H1 (cell line): ENCODE data around the gene SLC9B2. TPM values are rescaled to one million over a fixed set of nuclear protein-coding genes. Genes with fewer than 3 reads are reported as not detected.

Experiments
- CTCF ChIA-PET: fragments of 300-600 bp; sonication (Branson Sonifier 250); formaldehyde crosslinking; loops from one replicate; lab custom pipeline; 2021; ENCODE audit not compliant: partially characterized antibody; lab: Charles Lee
- POLR2A ChIA-PET: fragments of 300-600 bp; sonication (Branson Sonifier 250); formaldehyde crosslinking; loops from one replicate; lab custom pipeline; 2021; ENCODE audit warnings: inconsistent platforms; ENCODE audit not compliant: partially characterized antibody; lab: Charles Lee
- DNase-seq, 2 experiments: peaks; one replicate each; pipeline versions ENCODE4 v3.0.0 to v3.0.0-alpha.2; 2010 to 2022; ENCODE audit warnings: low spot score in 2 of 2, low read depth in 1 of 2, mixed read lengths in 1 of 2
- FAIRE-seq: peaks from 2 replicates; lab custom pipeline; 2011; peaks lifted over from hg19 to GRCh38; lab: Jason Lieb, UNC
- H2AFZ ChIP-seq: 2 replicates; pipeline ENCODE4 v1.8.1; 2012; ENCODE audit warnings: low read length, inconsistent platforms
- H2AK5ac ChIP-seq: 2 replicates; pipeline ENCODE4 v1.6.1; 2013; ENCODE audit warnings: low read depth, low read length
- H2BK120ac ChIP-seq: replicated peaks from 2 replicates; pipeline ENCODE3; 2013; ENCODE audit warnings: low read depth, low read length, inconsistent platforms
- H2BK12ac ChIP-seq: 2 replicates; pipeline ENCODE4 v1.6.1; 2013; ENCODE audit warnings: low read depth, low read length
- H2BK15ac ChIP-seq: 2 replicates; pipeline ENCODE4 v1.6.1; 2013; ENCODE audit warnings: low read length
- H2BK20ac ChIP-seq: 2 replicates; pipeline ENCODE4 v1.6.1; 2013; ENCODE audit warnings: low read length
- H2BK5ac ChIP-seq: 2 replicates; pipeline ENCODE4 v1.6.1; 2013; ENCODE audit warnings: low read depth, low read length
- H3K14ac ChIP-seq: 2 replicates; pipeline ENCODE4 v1.6.1; 2013; ENCODE audit warnings: inconsistent platforms; ENCODE audit not compliant: insufficient read length
- H3K18ac ChIP-seq: 2 replicates; pipeline ENCODE4 v1.6.1; 2013; ENCODE audit warnings: low read length; ENCODE audit errors: extremely low read depth
- H3K23ac ChIP-seq: 2 replicates; pipeline ENCODE4 v1.6.1; 2013; ENCODE audit warnings: inconsistent platforms; ENCODE audit not compliant: insufficient read length
- H3K23me2 ChIP-seq: 2 replicates; pipeline ENCODE4 v1.6.1; 2013; ENCODE audit warnings: low read depth, low read length
- H3K27ac ChIP-seq: 2 replicates; pipeline ENCODE4 v1.6.1; 2011; ENCODE audit warnings: low read depth, low read length, inconsistent platforms
- H3K27me3 ChIP-seq, 4 experiments: replicated peaks in 1 of 4; 1 replicate in 1 of 4; 2 replicates in 3 of 4; pipeline versions ENCODE4 v1.6.1 to v1.8.1; 2011 to 2013; ENCODE audit warnings: low read length in 3 of 4, mild to moderate bottlenecking in 3 of 4, inconsistent platforms in 2 of 4, mixed read lengths in 2 of 4, moderate library complexity in 1 of 4; ENCODE audit not compliant: control insufficient read depth in 3 of 4, insufficient read depth in 3 of 4; ENCODE audit errors: extremely low read depth in 1 of 4
- H3K36me3 ChIP-seq, 4 experiments: 2 replicates each; pipeline versions ENCODE4 v1.6.1 to v1.8.1; 2011 to 2013; ENCODE audit warnings: mild to moderate bottlenecking in 4 of 4, low read length in 3 of 4, moderate library complexity in 2 of 4, control low read depth in 1 of 4, inconsistent platforms in 1 of 4; ENCODE audit not compliant: insufficient read depth in 4 of 4, control insufficient read depth in 2 of 4
- H3K4ac ChIP-seq: replicated peaks from 2 replicates; pipeline ENCODE3; 2013; ENCODE audit warnings: low read length, low read depth, mixed read lengths, inconsistent platforms; ENCODE audit not compliant: insufficient read length
- H3K4me1 ChIP-seq, 4 experiments: replicated peaks in 1 of 4; 1 replicate in 1 of 4; 2 replicates in 3 of 4; pipeline versions ENCODE4 v1.6.1 to v1.8.1; 2011 to 2013; ENCODE audit warnings: low read length in 3 of 4, inconsistent platforms in 2 of 4, mixed read lengths in 1 of 4; ENCODE audit not compliant: insufficient read depth in 4 of 4, control insufficient read depth in 3 of 4
- H3K4me2 ChIP-seq, 2 experiments: 2 replicates each; pipeline versions ENCODE4 v1.6.1 to v1.8.1; 2011 to 2013; ENCODE audit warnings: low read depth in 2 of 2, low read length in 2 of 2, control low read depth in 1 of 2, inconsistent platforms in 1 of 2, mild to moderate bottlenecking in 1 of 2; ENCODE audit not compliant: insufficient read depth in 1 of 2
- H3K4me3 ChIP-seq, 4 experiments: fragments of 200-600, 300-600 bp in 1 of 4; sonication (generic), shearing (Covaris generic), sonication (Bioruptor Twin) in 1 of 4; 2 replicates each; pipeline versions ENCODE4 v1.5.1 to v1.8.1; 2011 to 2016; ENCODE audit warnings: low read length in 4 of 4, low read depth in 3 of 4, control low read depth in 2 of 4, inconsistent platforms in 2 of 4, mild to moderate bottlenecking in 2 of 4, mixed read lengths in 1 of 4, moderate library complexity in 1 of 4; ENCODE audit not compliant: insufficient read depth in 2 of 4; ENCODE audit errors: extremely low read depth in 1 of 4
- H3K56ac ChIP-seq: replicated peaks from 2 replicates; pipeline ENCODE3; 2013; ENCODE audit warnings: low read depth, mild to moderate bottlenecking, mixed read lengths, low read length, inconsistent platforms; ENCODE audit not compliant: insufficient read length
- H3K79me1 ChIP-seq: 2 replicates; pipeline ENCODE4 v1.6.1; 2013; ENCODE audit warnings: low read depth, low read length, control low read depth
- H3K79me2 ChIP-seq, 2 experiments: 2 replicates each; pipeline versions ENCODE4 v1.6.1 to v1.8.1; 2012 to 2013; ENCODE audit warnings: low read length in 2 of 2, mild to moderate bottlenecking in 2 of 2, inconsistent platforms in 1 of 2; ENCODE audit not compliant: insufficient read depth in 2 of 2, control insufficient read depth in 1 of 2
- H3K9ac ChIP-seq, 4 experiments: replicated peaks in 1 of 4; 1 replicate in 1 of 4; 2 replicates in 3 of 4; pipeline versions ENCODE4 v1.6.1 to v1.8.1; 2011 to 2013; ENCODE audit warnings: low read depth in 3 of 4, low read length in 3 of 4, control low read depth in 2 of 4, mild to moderate bottlenecking in 2 of 4, moderate library complexity in 2 of 4, inconsistent platforms in 1 of 4; ENCODE audit errors: extremely low read depth in 1 of 4
- H3K9me3 ChIP-seq, 2 experiments: 2 replicates each; pipeline versions ENCODE4 v1.6.1 to v1.8.1; 2012 to 2013; ENCODE audit warnings: mild to moderate bottlenecking in 2 of 2, moderate library complexity in 2 of 2, control low read depth in 1 of 2, inconsistent platforms in 1 of 2, low read depth in 1 of 2, low read length in 1 of 2, mixed read lengths in 1 of 2; ENCODE audit not compliant: insufficient read depth in 2 of 2
- H4K20me1 ChIP-seq, 2 experiments: replicated peaks in 1 of 2; 2 replicates each; pipeline versions ENCODE3 to v1.8.1; 2011 to 2013; ENCODE audit warnings: inconsistent platforms in 2 of 2, low read length in 2 of 2, mild to moderate bottlenecking in 1 of 2; ENCODE audit not compliant: insufficient read depth in 2 of 2, control insufficient read depth in 1 of 2
- H4K5ac ChIP-seq: 2 replicates; pipeline ENCODE4 v1.6.1; 2013; ENCODE audit warnings: low read length, low read depth, mixed read lengths, inconsistent platforms; ENCODE audit not compliant: insufficient read length
- H4K8ac ChIP-seq: 2 replicates; pipeline ENCODE4 v1.8.0; 2013; ENCODE audit warnings: mild to moderate bottlenecking, moderate library complexity, low read length, inconsistent platforms; ENCODE audit not compliant: insufficient read depth; ENCODE audit errors: extremely low read depth
- H4K91ac ChIP-seq: replicated peaks from 2 replicates; pipeline ENCODE3; 2013; ENCODE audit warnings: low read length, mixed read lengths, inconsistent platforms; ENCODE audit not compliant: insufficient read length
- GABPA ChIP-seq: IDR thresholded peaks from 2 replicates; pipeline ENCODE4 v1.6.1; 2011; ENCODE audit warnings: mild to moderate bottlenecking, low read length, moderate library complexity, borderline replicate concordance; ENCODE audit not compliant: insufficient read depth
- KDM1A ChIP-seq: fragments of 200-600, 300-600 bp; sonication (generic); IDR thresholded peaks from 2 replicates; pipeline ENCODE4 v1.7.1; 2016; ENCODE audit warnings: mild to moderate bottlenecking, low read length, borderline replicate concordance
- MAFK ChIP-seq: IDR thresholded peaks from 2 replicates; pipeline ENCODE4 v1.6.1; 2012; ENCODE audit warnings: low read depth, mild to moderate bottlenecking, improper control_type of control experiment, low read length
- SIX5 ChIP-seq: IDR thresholded peaks from 2 replicates; pipeline ENCODE4 v1.6.1; 2011; ENCODE audit warnings: mild to moderate bottlenecking, low read depth, low read length
- SP1 ChIP-seq: IDR thresholded peaks from 2 replicates; pipeline ENCODE4 v1.6.1; 2011; ENCODE audit warnings: low read depth, low read length
- TCF12 ChIP-seq: IDR thresholded peaks from 2 replicates; pipeline ENCODE4 v1.6.1; 2011; ENCODE audit warnings: low read depth, mild to moderate bottlenecking, low read length
- WGBS, 2 experiments: shearing (Covaris generic) in 1 of 2; methylation state at CpG; one replicate each; pipeline versions ENCODE4 v1.1.6 to v1.1.7; 2013 to 2015; ENCODE audit warnings: low lambda C conversion rate in 2 of 2, mixed read lengths in 2 of 2, inconsistent platforms in 1 of 2, low coverage in 1 of 2, missing lambda C conversion rate in 1 of 2; ENCODE audit not compliant: insufficient replicate concordance in 2 of 2, insufficient coverage in 1 of 2, insufficient read length in 1 of 2; ENCODE audit errors: extremely low coverage in 1 of 2, missing lambda C conversion rate in 1 of 2; 5-methylcytosine and 5-hydroxymethylcytosine counted together
- polyA plus RNA-seq, 7 experiments: library from polyadenylated mRNA; depleted of rRNA in 3 of 7; stranded (reverse) in 5 of 7; unstranded in 2 of 7; fragments of >200 nt in 5 of 7; fragments of 200-250 nt in 2 of 7; gene quantifications; 1 replicate in 5 of 7; 2 replicates in 1 of 7; 4 replicates in 1 of 7; pipeline versions ENCODE4 v1.2.1 to v1.2.3, GENCODE V29; 2011 to 2013; ENCODE audit warnings: missing spikeins in 2 of 7, mixed read lengths in 2 of 7
- total RNA-seq: library from RNA; stranded (reverse); fragmentation: NEBNext Ultra II Directional; extraction: Animal tissue kit (Norgen Biotek cat#: 25700); gene quantifications from 2 replicates; pipeline ENCODE4 v1.2.1, GENCODE V29; 2021

Gene SLC9B2
- total and polyA plus RNA-seq, 2 of the 8 experiments (the other 6 are each of a cell fraction or from before 2014, with no cell fraction given) = 3.2 to 5.2 TPM

- no peak overlapping the region for H2BK12ac ChIP-seq
- H3K23ac ChIP-seq = no peak overlapping the region
- H3K4me2 ChIP-seq = no peak overlapping the region
- no peak overlapping the region for H3K56ac ChIP-seq
- H2BK120ac ChIP-seq = no peak overlapping the region
- POLR2A ChIA-PET = no interaction called here
- no peak overlapping the region for H3K4me3 ChIP-seq
- FAIRE-seq = no peak
- H3K4me1 ChIP-seq = no peaks in the 10 kb centered on the region
- no peak overlapping the region for H3K4ac ChIP-seq
- H4K20me1 ChIP-seq = no peaks in the 10 kb centered on the region
- DNase-seq = no peak
- no peaks in the 10 kb centered on the region for H3K9me3 ChIP-seq
- H3K36me3 ChIP-seq = no peaks in the 10 kb centered on the region
- no peak overlapping the region for H2BK5ac ChIP-seq
- H3K14ac ChIP-seq = no peak overlapping the region
- no peaks in the 10 kb centered on the region for H3K27me3 ChIP-seq
- H3K27ac ChIP-seq = no peak overlapping the region
- no peak overlapping the region for H4K5ac ChIP-seq
- no peak overlapping the region for H2BK15ac ChIP-seq
- no peak overlapping the region for H2AK5ac ChIP-seq
- H2BK20ac ChIP-seq = no peak overlapping the region
- H3K18ac ChIP-seq = no peak overlapping the region
- H3K79me2 ChIP-seq = no peaks in the 10 kb centered on the region
- WGBS, 2 experiments = 86% methylated on average over 2 of the region's 2 CpGs; no CpG with 5 or more reads in 1 of the 2 experiments
- CTCF ChIA-PET = interaction anchor here (1.0 to 2.0 kb wide), 8 partner anchors 9 to 270 kb away, joined by 3 to 11 read pairs (median 6); partner anchors contain the start of gene BDH2
- H3K79me1 ChIP-seq = no peaks in the 10 kb centered on the region
- no peak overlapping the region for H3K9ac ChIP-seq
- H4K8ac ChIP-seq = no peak overlapping the region
- H3K23me2 ChIP-seq = no peaks in the 10 kb centered on the region
- no peak overlapping the region for H2AFZ ChIP-seq
- no peak for TF ChIP-seq TCF12
- TF ChIP-seq SIX5 = no peak
- TF ChIP-seq MAFK = no peak
- no peak for TF ChIP-seq KDM1A
- no peak for TF ChIP-seq SP1
- no peak for TF ChIP-seq GABPA
- TF ChIP-seq, all 59 proteins: peak for 0
- no peak overlapping the region for H4K91ac ChIP-seq
Measured at GRCh38 chr4:103044183-103044582, 32.4 kb downstream of the SLC9B2 start.
